WERI-Rb-1 (cell line): ENCODE results near the gene RAD50.

Source experiments
- DNase-seq: peaks from one replicate; pipeline ENCODE4 v3.0.0-alpha.2; 2020
- H3K27ac ChIP-seq: fragments of 250-450 bp; sonication (Bioruptor Pico); 2 replicates; pipeline ENCODE4 v1.5.1; 2020; ENCODE audit warnings: mild to moderate bottlenecking, moderate library complexity
- H3K27me3 ChIP-seq: fragments of 250-450 bp; sonication (Bioruptor Pico); 2 replicates; pipeline ENCODE4 v1.5.1; 2021; ENCODE audit warnings: mild to moderate bottlenecking, low read depth, moderate library complexity; ENCODE audit not compliant: insufficient read depth, severe bottlenecking
- H3K36me3 ChIP-seq: fragments of 250-450 bp; sonication (Bioruptor Pico); 2 replicates; pipeline ENCODE4 v1.5.1; 2020; ENCODE audit warnings: mild to moderate bottlenecking, moderate library complexity
- H3K4me3 ChIP-seq: 2 replicates; pipeline ENCODE4 v1.5.1; 2011; ENCODE audit warnings: low read depth, mild to moderate bottlenecking, control low read depth, low read length
- H3K9me3 ChIP-seq: fragments of 250-450 bp; sonication (Bioruptor Pico); 2 replicates; pipeline ENCODE4 v1.5.1; 2021; ENCODE audit warnings: mild to moderate bottlenecking, moderate library complexity; ENCODE audit not compliant: severe bottlenecking
- CTCF ChIP-seq: IDR thresholded peaks from 2 replicates; pipeline ENCODE4 v1.5.1; 2011; ENCODE audit warnings: low read depth, mild to moderate bottlenecking, control low read depth, inconsistent platforms, low read length

Gene RAD50

GRCh38 chr5:132663771-132664695 is 107.3 kb downstream of the RAD50 start:
- DNase-seq, result no peak

DNA sequence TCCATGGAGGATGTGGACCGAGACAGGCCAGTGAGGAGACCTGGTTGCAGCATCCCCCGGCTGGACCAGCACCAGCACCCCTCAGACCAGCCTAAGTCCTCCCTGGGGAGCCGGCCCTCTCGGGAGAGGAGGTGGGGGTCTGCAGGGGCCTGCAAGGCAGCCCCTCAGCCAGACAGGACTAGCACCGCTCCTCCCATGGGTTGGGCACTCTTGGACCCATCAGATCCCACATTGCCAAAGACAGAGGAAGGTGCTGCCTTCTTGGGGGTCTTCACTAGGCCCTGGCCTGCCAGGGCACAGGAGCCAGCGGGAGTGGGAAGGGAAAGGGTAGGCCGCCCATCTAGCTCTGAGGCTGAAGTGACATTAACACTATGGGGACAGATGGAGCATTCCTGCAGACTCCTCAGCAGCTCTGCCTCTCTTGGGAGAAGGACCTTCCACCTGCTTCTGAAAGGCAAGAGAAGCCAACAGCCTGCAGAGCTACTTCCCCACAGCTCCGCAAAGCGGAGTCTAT is 108.0 kb downstream of the RAD50 start:
- DNase-seq, result no peak
- no peaks in the 10 kb centered on the region for H3K36me3 ChIP-seq
- no peak overlapping the region for H3K27ac ChIP-seq
- no peak overlapping the region for H3K4me3 ChIP-seq
- no peaks in the 10 kb centered on the region for H3K27me3 ChIP-seq
- TF ChIP-seq CTCF, result no peak
- no peaks in the 10 kb centered on the region for H3K9me3 ChIP-seq

More at GRCh38 chr5:132663771-132664695, 107.3 kb downstream of the RAD50 start:
- H3K9me3 ChIP-seq, result no peaks in the 10 kb centered on the region
- no peaks in the 10 kb centered on the region for H3K27me3 ChIP-seq
- no peak for TF ChIP-seq CTCF
- H3K36me3 ChIP-seq, result no peaks in the 10 kb centered on the region
- no peak overlapping the region for H3K4me3 ChIP-seq
- H3K27ac ChIP-seq, result no peak overlapping the region

DNA sequence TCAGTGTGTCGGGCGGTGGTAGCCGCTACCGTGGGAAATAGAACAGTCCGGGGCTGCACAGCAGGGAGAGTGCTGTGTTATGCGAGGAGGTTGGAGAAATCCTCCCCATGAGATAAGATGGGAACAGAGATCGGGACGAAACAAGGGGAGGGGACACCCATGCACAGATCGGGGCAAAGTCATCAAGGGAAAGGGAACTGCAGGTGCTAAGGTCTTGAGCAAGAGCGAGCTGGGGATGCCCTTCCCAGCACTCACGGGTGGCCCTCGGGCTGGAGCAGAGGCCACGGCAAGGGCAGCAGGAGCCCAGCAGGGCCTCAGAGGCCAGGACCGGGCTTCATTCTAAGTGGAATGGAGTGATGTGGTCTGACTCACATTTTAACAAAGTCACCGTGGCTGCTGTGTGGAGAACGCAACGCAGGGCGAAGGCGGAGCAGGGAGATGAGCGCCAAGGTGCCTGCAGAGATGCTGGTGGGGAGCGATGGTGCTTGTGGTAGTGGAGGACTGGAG is 108.8 kb downstream of the RAD50 start:
- TF ChIP-seq CTCF, result no peak
- Histone ChIP-seq H3K27me3 (no peaks in the 10 kb centered on the region), H3K9me3 (no peaks in the 10 kb centered on the region), H3K4me3 (no peak overlapping the region), H3K27ac (no peak overlapping the region), H3K36me3 (no peaks in the 10 kb centered on the region)
- no peak for DNase-seq

- no peak for DNase-seq
- Histone ChIP-seq H3K27me3 (no peaks in the 10 kb centered on the region), H3K36me3 (no peaks in the 10 kb centered on the region), H3K27ac (no peak overlapping the region), H3K9me3 (no peaks in the 10 kb centered on the region), H3K4me3 (no peak overlapping the region)
- TF ChIP-seq CTCF, result no peak
Observed at GRCh38 chr5:132666310-132667123, 109.7 kb downstream of the RAD50 start.

- DNase-seq, result no peak
- no peaks in the 10 kb centered on the region for H3K36me3 ChIP-seq
- no peak for TF ChIP-seq CTCF
- no peak overlapping the region for H3K4me3 ChIP-seq
- H3K27me3 ChIP-seq, result no peaks in the 10 kb centered on the region
- H3K9me3 ChIP-seq, result no peaks in the 10 kb centered on the region
- no peak overlapping the region for H3K27ac ChIP-seq
Observed at GRCh38 chr5:132667309-132667708, 110.5 kb downstream of the RAD50 start.
